ENCODE data around the gene NCK2. TPM values are rescaled to one million over a fixed set of nuclear protein-coding genes. Genes with fewer than 3 reads are reported as not detected.
A peak's percentile ranks its signal among the peaks of the same experiment; 100 is the strongest.

NCK2 gene
- total and polyA plus RNA-seq, 7 experiments from 2014 or later: 30.8 to 134 (median 105) TPM

DNA sequence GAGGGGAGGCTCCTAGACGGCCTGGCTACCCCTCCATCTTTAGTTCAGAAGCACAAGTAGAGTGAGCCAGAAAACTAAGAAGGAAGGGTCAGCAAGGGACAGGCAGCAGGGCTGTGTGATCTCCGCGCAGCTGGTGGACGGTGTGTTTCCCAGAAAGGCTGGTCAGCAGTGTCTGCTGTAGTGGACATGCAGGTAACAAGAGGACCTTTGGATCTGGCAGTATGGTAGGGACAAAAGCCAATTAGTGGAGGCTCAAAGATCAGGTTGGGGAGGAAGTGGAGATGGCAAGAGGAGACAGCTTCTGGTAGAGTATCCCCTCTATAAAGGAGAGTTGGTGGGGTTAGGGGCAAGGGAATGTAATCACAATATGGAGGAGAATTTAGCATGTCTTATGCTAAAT lies 95.1 kb downstream of the NCK2 start:
- H3K27me3 ChIP-seq (ENCODE audit: control insufficient read depth in 2 of 2, insufficient read depth in 2 of 2, low read length in 2 of 2): no peaks in the 10 kb centered on the region
- no peak overlapping the region for H3K4me3 ChIP-seq (ENCODE audit: low read length)
- peak overlapping the region; percentile 10 to 94 (median 83) for H3K27ac Mint-ChIP-seq
- ChIA-PET CTCF (interaction anchor here (1.1 kb wide), 1 partner anchor 10 kb away, joined by 3 read pairs; no protein-coding TSS in a partner anchor), POLR2A (interaction anchor here (0.9 to 1.0 kb wide), 4 partner anchors 17 to 257 kb away, joined by 3 to 4 read pairs (median 4); no protein-coding TSS in a partner anchor)
- H3K36me3 Mint-ChIP-seq: peaks cover 9 to 64% (median 61%) of the 10 kb centered on the region in 5 donors
- DNase-seq (no peak), ATAC-seq (no peak)
- H3K4me3 Mint-ChIP-seq: peak overlapping the region in 9 of 10 donors; percentile 30 to 85 (median 55)
- H3K9me3 ChIP-seq (ENCODE audit: control insufficient read depth in 2 of 3, low read length in 3 of 3): peaks cover 0 to 26% (median 0%) of the 10 kb centered on the region in 3 experiments
- H3K4me1 ChIP-seq (ENCODE audit: control insufficient read depth in 2 of 2, insufficient read depth in 2 of 2, low read length in 2 of 2): peaks cover 63 to 71% of the 10 kb centered on the region in 2 donors
- peaks cover 0 to 6% (median 0%) of the 10 kb centered on the region in 3 experiments for H3K36me3 ChIP-seq (ENCODE audit: control insufficient read depth in 2 of 3, insufficient read depth in 3 of 3, low read length in 3 of 3)
- no peaks in the 10 kb centered on the region for H3K27me3 Mint-ChIP-seq
- peaks cover 63 to 97% (median 85%) of the 10 kb centered on the region in 7 donors for H3K4me1 Mint-ChIP-seq
- H3K27ac ChIP-seq (ENCODE audit: low read depth, low read length): no peak overlapping the region
- H3K9me3 Mint-ChIP-seq: peaks cover 5 to 32% (median 23%) of the 10 kb centered on the region in 11 donors
- intact Hi-C loops (cut with micrococcal nuclease): loop anchor here in 1 of 2 donors (5.0 kb wide), 1 partner anchor 92 kb away; no protein-coding TSS in a partner anchor

DNA sequence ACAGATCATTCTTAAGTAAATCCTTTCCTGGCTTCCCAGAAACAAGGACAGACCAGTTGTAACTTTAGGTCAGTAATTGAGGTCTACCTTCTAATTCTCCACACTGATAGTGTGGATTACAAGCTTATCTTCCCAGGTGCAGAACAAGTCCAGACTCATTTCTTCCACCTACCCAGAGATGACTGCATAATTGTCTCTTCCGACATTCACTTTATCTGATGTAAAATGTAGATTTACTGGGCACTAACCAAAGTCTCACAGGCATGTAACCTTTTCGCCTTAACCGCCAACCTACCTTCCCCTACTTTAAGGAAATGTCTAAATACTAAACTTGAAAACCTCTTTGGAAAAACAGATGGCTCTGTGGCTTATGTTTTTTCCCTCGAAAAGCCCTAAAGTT lies 96.2 kb downstream of the NCK2 start:
- H3K27ac ChIP-seq (ENCODE audit: low read depth, low read length): no peak overlapping the region
- ChIA-PET POLR2A (interaction anchor here (0.6 to 0.8 kb wide), 2 partner anchors 16 to 98 kb away, joined by 3 to 5 read pairs; no protein-coding TSS in a partner anchor), CTCF (no interaction called here)
- DNase-seq: no peak
- Mint-ChIP-seq H3K4me1 (peaks cover 63 to 98% (median 86%) of the 10 kb centered on the region in 7 donors), H3K9me3 (peaks cover 4 to 20% (median 13%) of the 10 kb centered on the region in 11 donors), H3K27me3 (no peaks in the 10 kb centered on the region), H3K36me3 (peaks cover 5 to 57% (median 53%) of the 10 kb centered on the region in 5 donors), H3K27ac (peak overlapping the region; percentile 38 to 94 (median 72)), H3K4me3 (peak overlapping the region in 7 of 10 donors; percentile 3 to 71 (median 20))
- intact Hi-C loops (cut with micrococcal nuclease): no loop called here
- no peak overlapping the region for H3K4me3 ChIP-seq (ENCODE audit: low read length)
- H3K36me3 ChIP-seq (ENCODE audit: control insufficient read depth in 2 of 3, insufficient read depth in 3 of 3, low read length in 3 of 3): peaks cover 0 to 6% (median 0%) of the 10 kb centered on the region in 3 experiments
- no peaks in the 10 kb centered on the region for H3K27me3 ChIP-seq (ENCODE audit: control insufficient read depth in 2 of 2, insufficient read depth in 2 of 2, low read length in 2 of 2)
- ATAC-seq: no peak
- peaks cover 67 to 68% of the 10 kb centered on the region in 2 donors for H3K4me1 ChIP-seq (ENCODE audit: control insufficient read depth in 2 of 2, insufficient read depth in 2 of 2, low read length in 2 of 2)
- H3K9me3 ChIP-seq (ENCODE audit: control insufficient read depth in 2 of 3, low read length in 3 of 3): peaks cover 0 to 16% (median 0%) of the 10 kb centered on the region in 3 experiments

- H3K27ac ChIP-seq (ENCODE audit: low read depth, low read length): no peak overlapping the region
- no peak for ATAC-seq
- intact Hi-C loops (cut with micrococcal nuclease): no loop called here
- H3K4me3 ChIP-seq (ENCODE audit: low read length): no peak overlapping the region
- Mint-ChIP-seq H3K27ac (peak overlapping the region in 6 of 9 donors; percentile 39 to 83 (median 72)), H3K4me1 (peaks cover 64 to 98% (median 86%) of the 10 kb centered on the region in 7 donors), H3K9me3 (peaks cover 0 to 14% (median 7%) of the 10 kb centered on the region in 11 donors), H3K36me3 (peaks cover 6 to 56% (median 52%) of the 10 kb centered on the region in 5 donors), H3K27me3 (no peaks in the 10 kb centered on the region), H3K4me3 (peak overlapping the region in 5 of 10 donors; percentile 11 to 71 (median 59))
- CTCF ChIA-PET: no interaction called here
- peaks cover 0 to 2% (median 0%) of the 10 kb centered on the region in 3 experiments for H3K36me3 ChIP-seq (ENCODE audit: control insufficient read depth in 2 of 3, insufficient read depth in 3 of 3, low read length in 3 of 3)
- POLR2A ChIA-PET: interaction anchor here (0.7 kb wide), 1 partner anchor 33 kb away, joined by 3 read pairs; no protein-coding TSS in a partner anchor
- peaks cover 0 to 10% (median 0%) of the 10 kb centered on the region in 3 experiments for H3K9me3 ChIP-seq (ENCODE audit: control insufficient read depth in 2 of 3, low read length in 3 of 3)
- peaks cover 64 to 65% of the 10 kb centered on the region in 2 donors for H3K4me1 ChIP-seq (ENCODE audit: control insufficient read depth in 2 of 2, insufficient read depth in 2 of 2, low read length in 2 of 2)
- no peaks in the 10 kb centered on the region for H3K27me3 ChIP-seq (ENCODE audit: control insufficient read depth in 2 of 2, insufficient read depth in 2 of 2, low read length in 2 of 2)
- DNase-seq: no peak
Observed at GRCh38 chr2:105841551-105841950, 96.8 kb downstream of the NCK2 start.

DNA sequence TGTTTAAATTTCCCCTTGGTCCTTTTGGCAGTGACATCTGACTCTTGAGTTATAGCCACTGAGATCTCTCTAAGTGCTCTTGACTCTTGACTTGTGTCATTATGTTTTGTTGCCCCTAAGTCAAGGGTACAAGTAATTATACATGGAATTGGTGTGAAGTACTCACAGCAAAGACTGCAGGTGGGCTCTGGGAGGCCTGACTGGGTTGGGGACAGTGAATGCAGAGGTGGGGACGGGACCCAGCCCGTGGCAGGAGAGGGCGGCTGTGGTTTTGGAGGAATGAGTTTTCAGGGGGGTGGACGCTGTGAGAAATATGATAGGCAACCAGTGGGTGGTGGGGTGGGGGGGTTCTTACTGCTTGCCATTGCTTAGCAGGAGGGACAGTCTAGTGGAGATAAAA lies 97.8 kb downstream of the NCK2 start:
- no peak for ATAC-seq

DNA sequence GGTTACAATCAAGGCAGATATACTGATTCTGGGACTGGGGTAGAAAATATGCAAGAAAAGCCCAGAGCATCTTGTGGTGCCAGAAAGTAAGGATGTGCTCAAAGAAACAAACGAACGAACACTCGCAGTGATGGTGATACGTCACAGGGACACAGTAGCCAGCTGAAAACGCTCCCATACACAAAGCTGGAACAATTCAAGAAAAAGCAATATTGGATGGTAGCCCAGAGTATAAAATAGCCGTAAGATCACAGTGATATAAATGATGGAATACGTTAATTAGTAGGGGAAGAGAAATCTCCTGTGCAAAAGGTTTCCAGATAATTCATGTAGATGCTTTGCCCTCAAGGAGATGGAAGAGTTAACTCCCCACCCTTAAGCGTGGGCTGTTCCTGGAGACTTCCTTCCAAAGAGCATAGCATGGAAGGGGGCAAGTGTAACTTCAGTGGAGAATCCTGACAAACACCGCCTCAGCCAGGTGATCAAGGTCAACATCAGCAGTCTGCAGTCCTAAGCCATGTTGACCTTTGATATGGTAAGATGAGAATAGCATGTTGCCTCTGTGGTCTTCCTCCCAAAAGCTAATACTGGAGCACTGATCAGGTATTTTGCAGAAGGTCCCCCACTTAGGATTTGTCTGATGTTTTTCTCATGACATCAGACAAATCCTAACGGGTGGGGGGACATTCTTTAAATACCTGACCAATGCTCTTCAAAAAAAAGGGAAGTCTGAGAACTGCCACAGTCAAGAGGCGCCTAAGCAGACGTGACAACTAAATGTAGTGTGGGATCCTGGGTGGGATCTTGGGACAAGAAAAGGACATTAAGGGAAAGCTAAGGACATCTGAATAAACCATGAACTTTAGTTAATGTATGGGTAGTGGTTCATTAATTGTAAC lies 99.0 kb downstream of the NCK2 start:
- intact Hi-C loops (cut with micrococcal nuclease): loop anchor here in 1 of 2 donors (2.0 kb wide), 2 partner anchors 13 to 15 kb away; no protein-coding TSS in a partner anchor
- H3K4me1 ChIP-seq (ENCODE audit: control insufficient read depth in 2 of 2, insufficient read depth in 2 of 2, low read length in 2 of 2): peaks cover 47 to 55% of the 10 kb centered on the region in 2 donors
- H3K36me3 ChIP-seq (ENCODE audit: control insufficient read depth in 2 of 3, insufficient read depth in 3 of 3, low read length in 3 of 3): no peaks in the 10 kb centered on the region
- H3K27ac ChIP-seq (ENCODE audit: low read depth, low read length): no peak overlapping the region
- Mint-ChIP-seq H3K27ac (peak overlapping the region; percentile 26 to 83 (median 72)), H3K4me1 (peaks cover 62 to 98% (median 90%) of the 10 kb centered on the region in 7 donors), H3K36me3 (peaks cover 10 to 63% (median 49%) of the 10 kb centered on the region in 5 donors), H3K9me3 (peaks cover 0 to 2% (median 0%) of the 10 kb centered on the region in 11 donors), H3K27me3 (no peaks in the 10 kb centered on the region), H3K4me3 (peak overlapping the region in 7 of 10 donors; percentile 8 to 52 (median 44))
- no peak overlapping the region for H3K4me3 ChIP-seq (ENCODE audit: low read length)
- CTCF ChIA-PET: no interaction called here
- DNase-seq (no peak), ATAC-seq (no peak)
- no peaks in the 10 kb centered on the region for H3K27me3 ChIP-seq (ENCODE audit: control insufficient read depth in 2 of 2, insufficient read depth in 2 of 2, low read length in 2 of 2)
- POLR2A ChIA-PET: interaction anchor here (0.6 to 2.1 kb wide), 2 partner anchors 9 to 96 kb away, joined by 3 to 7 read pairs; no protein-coding TSS in a partner anchor
- no peaks in the 10 kb centered on the region for H3K9me3 ChIP-seq (ENCODE audit: control insufficient read depth in 2 of 3, low read length in 3 of 3)

More for the DNA sequence above, 97.8 kb downstream of the NCK2 start:
- Histone ChIP-seq H3K36me3 (ENCODE audit: control insufficient read depth in 2 of 3, insufficient read depth in 3 of 3, low read length in 3 of 3) (no peaks in the 10 kb centered on the region), H3K9me3 (ENCODE audit: control insufficient read depth in 2 of 3, low read length in 3 of 3) (no peaks in the 10 kb centered on the region), H3K4me3 (ENCODE audit: low read length) (no peak overlapping the region), H3K27ac (ENCODE audit: low read depth, low read length) (no peak overlapping the region), H3K27me3 (ENCODE audit: control insufficient read depth in 2 of 2, insufficient read depth in 2 of 2, low read length in 2 of 2) (no peaks in the 10 kb centered on the region), H3K4me1 (ENCODE audit: control insufficient read depth in 2 of 2, insufficient read depth in 2 of 2, low read length in 2 of 2) (peaks cover 55 to 58% of the 10 kb centered on the region in 2 donors)
- ChIA-PET POLR2A (no interaction called here), CTCF (no interaction called here)
- no peak for DNase-seq
- intact Hi-C loops (cut with micrococcal nuclease): loop anchor here in 1 of 2 donors (2.0 kb wide), 2 partner anchors 14 kb away; no protein-coding TSS in a partner anchor
- Mint-ChIP-seq H3K27ac (peak overlapping the region; percentile 3 to 86 (median 66)), H3K27me3 (no peaks in the 10 kb centered on the region), H3K9me3 (peaks cover 0 to 4% (median 1%) of the 10 kb centered on the region in 11 donors), H3K36me3 (peaks cover 10 to 56% (median 48%) of the 10 kb centered on the region in 5 donors), H3K4me3 (peak overlapping the region in 4 of 10 donors; percentile 15 to 45 (median 31)), H3K4me1 (peaks cover 65 to 98% (median 86%) of the 10 kb centered on the region in 7 donors)

DNA sequence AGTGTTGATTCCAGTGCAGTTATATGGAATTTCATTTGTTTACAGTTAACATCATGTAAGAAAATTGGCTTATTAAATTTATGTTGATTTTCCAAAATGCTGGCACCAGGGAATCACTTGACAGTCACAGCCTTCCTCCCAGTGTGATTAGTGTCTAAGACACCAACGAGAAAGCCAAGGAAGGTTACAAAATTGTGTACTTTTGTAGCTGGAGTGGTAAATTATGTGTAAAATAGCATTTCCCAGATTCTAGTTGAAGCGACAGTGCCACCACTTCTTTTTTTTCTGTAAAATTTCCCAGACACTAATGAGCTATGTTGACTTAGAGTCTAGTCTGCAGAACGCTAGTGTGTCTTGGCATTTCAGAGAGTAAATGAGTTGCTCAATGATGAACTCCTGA lies 101.3 kb downstream of the NCK2 start:
- Mint-ChIP-seq H3K4me3 (peak overlapping the region in 4 of 10 donors; percentile 3 to 25 (median 17)), H3K27ac (peak overlapping the region in 8 of 9 donors; percentile 3 to 94 (median 48)), H3K27me3 (no peaks in the 10 kb centered on the region), H3K4me1 (peaks cover 47 to 98% (median 88%) of the 10 kb centered on the region in 7 donors), H3K9me3 (peaks cover 0 to 1% (median 0%) of the 10 kb centered on the region in 11 donors), H3K36me3 (peaks cover 10 to 53% (median 27%) of the 10 kb centered on the region in 5 donors)
- POLR2A ChIA-PET: no interaction called here
- Histone ChIP-seq H3K4me3 (ENCODE audit: low read length) (no peak overlapping the region), H3K9me3 (ENCODE audit: control insufficient read depth in 2 of 3, low read length in 3 of 3) (no peaks in the 10 kb centered on the region), H3K4me1 (ENCODE audit: control insufficient read depth in 2 of 2, insufficient read depth in 2 of 2, low read length in 2 of 2) (peaks cover 40 to 49% of the 10 kb centered on the region in 2 donors), H3K36me3 (ENCODE audit: control insufficient read depth in 2 of 3, insufficient read depth in 3 of 3, low read length in 3 of 3) (no peaks in the 10 kb centered on the region), H3K27ac (ENCODE audit: low read depth, low read length) (no peak overlapping the region), H3K27me3 (ENCODE audit: control insufficient read depth in 2 of 2, insufficient read depth in 2 of 2, low read length in 2 of 2) (no peaks in the 10 kb centered on the region)
- ATAC-seq (no peak), DNase-seq (no peak)
- CTCF ChIA-PET: interaction anchor here (0.9 kb wide), 1 partner anchor 32 kb away, joined by 3 read pairs; no protein-coding TSS in a partner anchor
- intact Hi-C loops (cut with micrococcal nuclease): no loop called here
